ENCODE results near the gene R3HDM4. TPM values are rescaled to one million over a fixed set of nuclear protein-coding genes. Genes with fewer than 3 reads are reported as not detected.

R3HDM4 gene
- total and polyA plus RNA-seq, 9 of the 15 experiments (the other 6 are each of a cell fraction or from before 2014, with no cell fraction given): 3.2 to 154 (median 59.0) TPM

DNA sequence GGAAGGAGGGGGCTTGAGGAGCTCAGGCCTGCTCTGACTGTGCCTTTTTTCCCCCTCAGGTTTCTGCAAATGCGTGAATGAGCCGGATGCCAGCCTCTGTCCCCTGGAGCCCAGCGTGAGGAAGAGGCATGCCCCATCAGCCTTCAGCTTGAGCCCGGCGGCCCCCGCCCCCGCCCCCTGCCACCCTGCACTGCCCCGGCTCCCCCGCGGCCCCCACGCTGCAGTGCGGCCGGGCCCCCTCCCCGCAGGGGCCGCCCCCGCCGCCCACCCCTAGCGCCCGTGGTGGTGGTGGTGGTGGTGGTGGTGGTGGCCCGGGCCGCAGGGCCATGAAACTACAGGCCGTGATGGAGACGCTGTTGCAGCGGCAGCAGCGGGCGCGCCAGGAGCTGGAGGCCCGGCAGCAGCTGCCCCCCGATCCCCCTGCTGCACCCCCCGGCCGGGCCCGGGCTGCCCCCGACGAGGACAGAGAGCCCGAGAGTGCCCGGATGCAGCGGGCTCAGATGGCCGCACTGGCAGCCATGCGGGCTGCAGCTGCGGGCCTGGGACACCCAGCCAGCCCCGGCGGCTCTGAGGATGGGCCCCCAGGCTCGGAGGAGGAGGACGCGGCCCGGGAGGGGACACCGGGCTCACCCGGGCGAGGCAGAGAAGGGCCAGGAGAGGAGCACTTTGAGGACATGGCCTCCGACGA lies 16.3 kb upstream of the R3HDM4 start:
- no TSS peak for BruUV-seq (replicated peaks)
- H4K20me1 ChIP-seq (replicated peaks; ENCODE audit: control insufficient read depth, insufficient read depth, low read length): no peaks in the 10 kb centered on the region; the same call in 1 of the 2 replicates
- peaks cover 83% of the 10 kb centered on the region for H3K79me2 ChIP-seq (ENCODE audit: control insufficient read depth, insufficient read depth, low read length)
- H2AFZ ChIP-seq (ENCODE audit: low read depth, low read length): no peak overlapping the region
- TF ChIP-seq BMI1 (IDR thresholded peaks at IDR 0.05; ENCODE audit: low read length): no peak
- peak; percentile 36; the same call in 1 of the 2 replicates for TF ChIP-seq RBFOX2 (IDR thresholded peaks at IDR 0.05; ENCODE audit: low read depth, low read length)
- no peak for DNase-seq (ENCODE audit: extremely low read depth in 1 of 4, low spot score in 3 of 4)
- peaks cover 0 to 73% of the 10 kb centered on the region in 2 experiments; a peak in 4 of 5 replicates for H3K4me1 ChIP-seq (replicated peaks in 1 of 2; ENCODE audit: control insufficient read depth in 2 of 2, insufficient read depth in 2 of 2, low read length in 2 of 2)
- no peaks in the 10 kb centered on the region for H3K9me1 ChIP-seq (ENCODE audit: control insufficient read depth, insufficient read depth, low read length)
- no peak for FAIRE-seq
- CTCF ChIA-PET (ENCODE audit: low intra/inter-chr PET ratio): no interaction called here
- peaks cover 59% of the 10 kb centered on the region; the same call in 2 of the 3 replicates for H3K36me3 ChIP-seq (ENCODE audit: control insufficient read depth, insufficient read depth, low read length)
- H3K9me3 ChIP-seq (replicated peaks; ENCODE audit: control insufficient read depth, insufficient read depth, low read depth, low read length): no peaks in the 10 kb centered on the region
- intact Hi-C loops (cut with micrococcal nuclease): no loop called here
- H3K4me3 ChIP-seq: no peak overlapping the region
- no peak overlapping the region for H3K4me2 ChIP-seq (ENCODE audit: insufficient read depth, low read length)
- WGBS (ENCODE audit: insufficient coverage, low coverage, missing lambda C conversion rate): 92% methylated on average over 6 of the region's 51 CpGs
- no peak overlapping the region for H3K27ac ChIP-seq (ENCODE audit: extremely low read depth, low read depth, low read length)
- H3K27me3 ChIP-seq (ENCODE audit: control insufficient read depth in 2 of 2, insufficient read depth in 2 of 2, low read length in 2 of 2): no peaks in the 10 kb centered on the region
- H3K9ac ChIP-seq (ENCODE audit: insufficient read depth in 1 of 2, low read depth in 2 of 2, low read length in 2 of 2): no peak overlapping the region; a peak in 1 of 4 replicates
- ATAC-seq: no peak
- in situ Hi-C loops (cut with MboI): no loop called here
- POLR2A ChIA-PET: interaction anchor here (1.0 kb wide), 1 partner anchor 10 kb away, joined by 3 read pairs; no protein-coding TSS in a partner anchor

DNA sequence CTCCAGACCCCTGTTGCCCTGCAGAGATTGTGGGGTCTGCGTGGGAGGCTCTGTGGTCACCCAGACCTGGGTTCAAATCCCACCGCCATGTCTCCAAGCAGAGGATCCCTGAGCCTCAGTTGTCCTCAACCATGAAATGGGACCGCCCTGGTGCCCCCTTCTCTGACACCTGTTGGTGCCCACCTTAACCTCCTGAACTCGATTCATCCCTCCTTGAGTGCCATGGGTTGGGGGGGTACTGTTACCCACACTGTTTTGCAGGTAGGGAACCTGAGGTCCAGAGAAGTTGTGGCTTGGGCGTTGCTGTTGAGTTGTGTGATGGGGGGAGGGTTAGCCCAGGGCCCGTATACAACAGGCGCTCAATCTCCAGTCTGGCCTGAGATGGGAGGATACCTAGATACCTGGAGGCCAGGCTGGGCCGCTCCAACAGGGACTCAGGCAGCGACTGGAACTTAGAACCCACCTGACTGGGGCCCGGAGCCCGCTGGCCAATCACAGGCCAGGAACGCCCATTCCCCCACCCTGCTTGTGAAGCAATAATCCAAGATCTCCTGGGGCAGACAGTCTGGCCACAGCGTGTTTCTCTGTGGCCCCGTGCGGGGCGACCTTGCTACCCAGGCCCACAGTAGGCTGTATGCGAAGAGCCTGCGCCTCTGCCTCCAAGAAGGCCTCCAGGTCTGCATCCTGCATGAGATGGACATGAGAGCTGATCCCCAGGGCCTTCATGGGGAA lies 15.6 kb upstream of the R3HDM4 start:
- in situ Hi-C loops (cut with MboI): no loop called here
- FAIRE-seq (no peak), DNase-seq (ENCODE audit: extremely low read depth in 1 of 4, low spot score in 3 of 4) (peak in 3 of 4 experiments; percentile 52 to 69 (median 58)), ATAC-seq (no peak)
- Histone ChIP-seq H3K9ac (ENCODE audit: insufficient read depth in 1 of 2, low read depth in 2 of 2, low read length in 2 of 2) (peak overlapping the region in 1 of 2 experiments; percentile 99; a peak in 2 of 4 replicates), H3K4me3 (no peak overlapping the region), H4K20me1 (replicated peaks; ENCODE audit: control insufficient read depth, insufficient read depth, low read length) (no peaks in the 10 kb centered on the region; the same call in 1 of the 2 replicates), H3K9me1 (ENCODE audit: control insufficient read depth, insufficient read depth, low read length) (no peaks in the 10 kb centered on the region), H3K4me1 (replicated peaks in 1 of 2; ENCODE audit: control insufficient read depth in 2 of 2, insufficient read depth in 2 of 2, low read length in 2 of 2) (peaks cover 2 to 75% of the 10 kb centered on the region in 2 experiments; a peak in 4 of 5 replicates), H3K9me3 (replicated peaks; ENCODE audit: control insufficient read depth, insufficient read depth, low read depth, low read length) (no peaks in the 10 kb centered on the region), H3K79me2 (ENCODE audit: control insufficient read depth, insufficient read depth, low read length) (peaks cover 83% of the 10 kb centered on the region), H3K36me3 (ENCODE audit: control insufficient read depth, insufficient read depth, low read length) (peaks cover 52% of the 10 kb centered on the region; the same call in 2 of the 3 replicates), H3K4me2 (ENCODE audit: insufficient read depth, low read length) (no peak overlapping the region), H3K27ac (ENCODE audit: extremely low read depth, low read depth, low read length) (no peak overlapping the region; the same call in 2 of the 3 replicates), H3K27me3 (ENCODE audit: control insufficient read depth in 2 of 2, insufficient read depth in 2 of 2, low read length in 2 of 2) (no peaks in the 10 kb centered on the region), H2AFZ (ENCODE audit: low read depth, low read length) (no peak overlapping the region)
- WGBS (ENCODE audit: insufficient coverage, low coverage, missing lambda C conversion rate): 93% methylated on average over 15 of the region's 18 CpGs
- TF ChIP-seq TAF15 (IDR thresholded peaks at IDR 0.05; ENCODE audit: low read depth, low read length): no peak
- no peak for TF ChIP-seq NCOA1 (IDR thresholded peaks at IDR 0.05; ENCODE audit: low read depth)
- TF ChIP-seq ZNF436 (CRISPR knock-in tag; IDR thresholded peaks at IDR 0.05): peak; percentile 50; the same call in 1 of the 2 replicates
- TF ChIP-seq ZFP36 (IDR thresholded peaks at IDR 0.05; ENCODE audit: low read depth, low read length, partially characterized antibody): peak; percentile 93
- 0 out of 4 replicates have a peak, but pooled peaks of 1 of the 2 experiments have one; percentile 25 for TF ChIP-seq RCOR1 (IDR thresholded peaks at IDR 0.05; ENCODE audit: borderline replicate concordance in 1 of 2, low read depth in 2 of 2, low read length in 2 of 2)
- TF ChIP-seq BCOR (IDR thresholded peaks at IDR 0.05): peak; percentile 23; the same call in 1 of the 2 replicates
- no peak for TF ChIP-seq ZNF668 (CRISPR knock-in tag; IDR thresholded peaks at IDR 0.05)
- no peak for TF ChIP-seq CHAMP1 (IDR thresholded peaks at IDR 0.05)
- TF ChIP-seq CEBPB (tag; IDR thresholded peaks at IDR 0.05): peak; percentile 57
- peak; percentile 92; the same call in 1 of the 2 replicates for TF ChIP-seq ZKSCAN8 (CRISPR knock-in tag; IDR thresholded peaks at IDR 0.05)
- intact Hi-C loops (cut with micrococcal nuclease): no loop called here
- POLR2A ChIA-PET: interaction anchor here (1.0 kb wide), 1 partner anchor 11 kb away, joined by 3 read pairs; no protein-coding TSS in a partner anchor
- BruUV-seq (replicated peaks): TSS peak; percentile 29
- CTCF ChIA-PET (ENCODE audit: low intra/inter-chr PET ratio): no interaction called here

Measured in K562 (cell line).